GM18519 (cell line): ENCODE measurements around the gene MRPS18C.
"Not testable (repeated sequence)": the region's sequence is repeated elsewhere in the genome, so short reads cannot be mapped to it uniquely, and the experiment has no call there.

ENCODE experiments used
- ATAC-seq: cut with Tn5 transposase; IDR thresholded peaks from one replicate; pipeline ENCODE4 v1.9.1; 2021; ENCODE audit warnings: mild to moderate bottlenecking, moderate library complexity; ENCODE audit not compliant: unreplicated experiment, low FRiP score

Gene MRPS18C

GRCh38 chr4:83496085-83496917, 40.4 kb downstream of the MRPS18C start:
- ATAC-seq: not testable (repeated sequence)

- no peak for ATAC-seq
Measured at GRCh38 chr4:83498187-83498586, 42.3 kb downstream of the MRPS18C start.

- not testable (repeated sequence) for ATAC-seq
Measured at GRCh38 chr4:83501671-83502070, 45.8 kb downstream of the MRPS18C start.

GRCh38 chr4:83503974-83504373, 48.1 kb downstream of the MRPS18C start:
- ATAC-seq: no peak

GRCh38 chr4:83504503-83504902, 48.6 kb downstream of the MRPS18C start:
- ATAC-seq: no peak

- no peak for ATAC-seq
Measured at GRCh38 chr4:83504996-83505395, 49.1 kb downstream of the MRPS18C start.

GRCh38 chr4:83509156-83509585, 53.3 kb downstream of the MRPS18C start:
- not testable (repeated sequence) for ATAC-seq

GRCh38 chr4:83510442-83510841, 54.6 kb downstream of the MRPS18C start:
- no peak for ATAC-seq
